ENCODE data around the gene LMBR1. TPM values are rescaled to one million over a fixed set of nuclear protein-coding genes. Genes with fewer than 3 reads are reported as not detected.

LMBR1 gene
- total RNA-seq, 1 donor from 2014 or later: 89.1 TPM

DNA sequence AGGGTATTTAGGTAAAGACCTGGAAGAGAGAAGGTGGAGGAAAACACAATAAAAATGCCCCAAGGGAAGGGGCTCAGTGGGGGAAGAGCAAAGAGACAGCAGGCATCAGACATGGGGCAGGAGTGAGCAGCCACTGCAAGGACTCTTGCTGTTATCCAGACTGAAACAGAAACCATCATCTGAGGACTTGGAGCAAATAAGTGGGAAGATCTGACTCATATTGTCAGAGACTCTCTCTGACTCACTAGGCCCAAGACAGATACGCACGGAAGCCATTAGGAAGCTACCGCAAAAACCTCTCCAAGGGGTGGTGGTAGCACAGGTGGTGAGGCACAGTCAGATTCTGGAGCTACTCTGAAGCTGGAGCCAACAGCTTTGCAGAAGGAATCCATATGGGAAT, 141.7 kb downstream of the LMBR1 start:
- H3K4me1 Mint-ChIP-seq (ENCODE audit: low read depth): peaks cover 6% of the 10 kb centered on the region
- H3K27ac Mint-ChIP-seq: peak overlapping the region; percentile 1
- no peak for DNase-seq (ENCODE audit: low spot score, unreplicated experiment)
- no peaks in the 10 kb centered on the region for H3K9me3 Mint-ChIP-seq (ENCODE audit: low read depth)
- no peak overlapping the region for H3K4me3 Mint-ChIP-seq (ENCODE audit: low read depth)
- H3K36me3 Mint-ChIP-seq (ENCODE audit: insufficient read depth): peaks cover 3% of the 10 kb centered on the region
- no peaks in the 10 kb centered on the region for H3K27me3 Mint-ChIP-seq
- TF ChIP-seq, protein P1, sequence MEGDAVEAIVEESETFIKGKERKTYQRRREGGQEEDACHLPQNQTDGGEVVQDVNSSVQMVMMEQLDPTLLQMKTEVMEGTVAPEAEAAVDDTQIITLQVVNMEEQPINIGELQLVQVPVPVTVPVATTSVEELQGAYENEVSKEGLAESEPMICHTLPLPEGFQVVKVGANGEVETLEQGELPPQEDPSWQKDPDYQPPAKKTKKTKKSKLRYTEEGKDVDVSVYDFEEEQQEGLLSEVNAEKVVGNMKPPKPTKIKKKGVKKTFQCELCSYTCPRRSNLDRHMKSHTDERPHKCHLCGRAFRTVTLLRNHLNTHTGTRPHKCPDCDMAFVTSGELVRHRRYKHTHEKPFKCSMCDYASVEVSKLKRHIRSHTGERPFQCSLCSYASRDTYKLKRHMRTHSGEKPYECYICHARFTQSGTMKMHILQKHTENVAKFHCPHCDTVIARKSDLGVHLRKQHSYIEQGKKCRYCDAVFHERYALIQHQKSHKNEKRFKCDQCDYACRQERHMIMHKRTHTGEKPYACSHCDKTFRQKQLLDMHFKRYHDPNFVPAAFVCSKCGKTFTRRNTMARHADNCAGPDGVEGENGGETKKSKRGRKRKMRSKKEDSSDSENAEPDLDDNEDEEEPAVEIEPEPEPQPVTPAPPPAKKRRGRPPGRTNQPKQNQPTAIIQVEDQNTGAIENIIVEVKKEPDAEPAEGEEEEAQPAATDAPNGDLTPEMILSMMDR (IDR thresholded peaks at IDR 0.05; ENCODE audit: unreplicated experiment): no peak

DNA sequence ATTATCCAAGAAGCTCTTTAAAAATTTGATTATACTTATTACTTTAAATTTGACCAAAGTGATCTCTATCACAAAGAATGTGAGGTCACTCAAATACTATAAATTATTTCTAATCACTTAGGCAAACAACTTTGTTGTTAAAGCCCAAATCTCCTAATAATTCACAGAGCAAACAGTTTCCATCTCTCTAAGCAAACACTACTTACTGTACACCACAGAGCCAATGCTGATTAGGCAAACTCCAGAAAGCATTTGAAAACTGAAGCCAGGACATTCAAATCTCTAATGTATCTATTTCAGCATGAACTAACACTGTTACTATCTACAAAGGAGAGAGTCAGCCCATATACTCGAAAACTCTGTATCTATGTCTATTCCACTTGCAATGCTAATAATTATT, 145.3 kb downstream of the LMBR1 start:
- no peak overlapping the region for H3K27ac Mint-ChIP-seq
- no peak for DNase-seq (ENCODE audit: low spot score, unreplicated experiment)
- TF ChIP-seq, protein P1 (IDR thresholded peaks at IDR 0.05; ENCODE audit: unreplicated experiment): no peak
- no peak overlapping the region for H3K4me3 Mint-ChIP-seq (ENCODE audit: low read depth)
- H3K36me3 Mint-ChIP-seq (ENCODE audit: insufficient read depth): peaks cover 15% of the 10 kb centered on the region
- no peaks in the 10 kb centered on the region for H3K27me3 Mint-ChIP-seq
- H3K4me1 Mint-ChIP-seq (ENCODE audit: low read depth): peaks cover 6% of the 10 kb centered on the region
- H3K9me3 Mint-ChIP-seq (ENCODE audit: low read depth): peaks cover 9% of the 10 kb centered on the region

DNA sequence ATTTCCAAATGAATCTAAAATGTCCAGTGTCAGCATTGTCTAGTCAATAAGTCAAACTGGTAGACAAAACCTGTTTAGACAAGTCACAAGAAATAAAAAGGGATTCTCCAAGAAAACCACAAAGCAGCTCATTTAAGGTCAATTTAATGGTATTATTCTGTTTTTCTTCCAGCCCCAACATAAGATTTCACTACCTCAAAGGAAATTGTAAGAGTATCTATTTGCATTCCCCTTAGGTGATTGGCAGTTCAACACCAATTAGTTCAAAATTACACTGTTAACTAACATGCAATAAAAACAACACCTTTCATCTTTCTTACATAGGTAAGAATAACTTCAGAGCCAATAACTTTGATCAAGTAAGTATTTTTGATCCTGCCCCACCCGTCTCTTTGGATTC, 146.1 kb downstream of the LMBR1 start:
- TF ChIP-seq, protein P1 (IDR thresholded peaks at IDR 0.05; ENCODE audit: unreplicated experiment): no peak
- peaks cover 17% of the 10 kb centered on the region for H3K9me3 Mint-ChIP-seq (ENCODE audit: low read depth)
- peaks cover 23% of the 10 kb centered on the region for H3K36me3 Mint-ChIP-seq (ENCODE audit: insufficient read depth)
- H3K27ac Mint-ChIP-seq: no peak overlapping the region
- no peaks in the 10 kb centered on the region for H3K27me3 Mint-ChIP-seq
- peaks cover 6% of the 10 kb centered on the region for H3K4me1 Mint-ChIP-seq (ENCODE audit: low read depth)
- no peak for DNase-seq (ENCODE audit: low spot score, unreplicated experiment)
- no peak overlapping the region for H3K4me3 Mint-ChIP-seq (ENCODE audit: low read depth)

DNA sequence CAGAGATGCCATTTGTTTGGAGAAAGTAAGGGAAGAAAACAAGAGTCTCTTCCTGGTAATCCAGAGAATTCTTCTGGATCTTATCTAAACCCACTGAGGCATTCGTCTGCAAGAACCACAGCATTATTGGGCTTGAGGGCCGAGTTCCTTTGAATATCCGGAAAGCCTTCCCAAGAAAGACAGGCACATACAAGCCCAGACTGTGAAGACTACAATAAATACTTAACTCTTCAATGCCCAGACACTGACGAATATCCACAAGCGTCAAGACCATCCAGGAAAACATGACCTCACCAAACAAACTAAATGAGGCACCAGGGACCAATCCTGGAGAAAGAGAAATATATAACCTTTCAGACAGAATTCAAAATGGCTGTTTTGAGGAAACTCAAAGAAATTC, 153.4 kb downstream of the LMBR1 start:
- H3K4me1 Mint-ChIP-seq (ENCODE audit: low read depth): peaks cover 4% of the 10 kb centered on the region
- H3K4me3 Mint-ChIP-seq (ENCODE audit: low read depth): no peak overlapping the region
- H3K36me3 Mint-ChIP-seq (ENCODE audit: insufficient read depth): peaks cover 56% of the 10 kb centered on the region
- H3K9me3 Mint-ChIP-seq (ENCODE audit: low read depth): peaks cover 34% of the 10 kb centered on the region
- no peak overlapping the region for H3K27ac Mint-ChIP-seq
- TF ChIP-seq, protein P1 (IDR thresholded peaks at IDR 0.05; ENCODE audit: unreplicated experiment): no peak
- no peak for DNase-seq (ENCODE audit: low spot score, unreplicated experiment)
- H3K27me3 Mint-ChIP-seq: no peaks in the 10 kb centered on the region

DNA sequence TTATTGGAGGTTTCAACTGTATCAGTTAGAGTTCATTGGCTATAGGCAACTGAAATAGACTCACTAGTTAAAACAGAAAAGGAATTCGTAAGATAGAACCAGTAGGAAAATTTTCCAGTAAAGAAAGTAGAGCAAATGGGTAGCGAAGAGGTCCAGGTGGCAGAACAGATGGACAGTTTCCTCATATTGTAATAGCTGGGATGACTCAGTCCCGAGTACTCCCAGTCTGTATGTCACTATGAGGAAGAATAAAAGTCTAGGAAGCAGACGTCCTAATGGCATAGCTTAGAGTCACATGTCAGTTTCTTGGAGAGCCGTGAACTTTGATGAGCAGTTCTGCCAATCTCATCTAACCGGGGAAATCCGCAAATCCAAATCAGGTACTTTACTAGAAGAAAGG, 157.1 kb downstream of the LMBR1 start:
- DNase-seq (ENCODE audit: low spot score, unreplicated experiment): no peak
- H3K36me3 Mint-ChIP-seq (ENCODE audit: insufficient read depth): peaks cover 65% of the 10 kb centered on the region
- H3K27me3 Mint-ChIP-seq: no peaks in the 10 kb centered on the region
- H3K4me1 Mint-ChIP-seq (ENCODE audit: low read depth): peaks cover 4% of the 10 kb centered on the region
- H3K9me3 Mint-ChIP-seq (ENCODE audit: low read depth): peaks cover 25% of the 10 kb centered on the region
- no peak overlapping the region for H3K4me3 Mint-ChIP-seq (ENCODE audit: low read depth)
- TF ChIP-seq, protein P1 (IDR thresholded peaks at IDR 0.05; ENCODE audit: unreplicated experiment): no peak
- H3K27ac Mint-ChIP-seq: no peak overlapping the region

Measured in progenitor cell of endocrine pancreas (in vitro differentiated cells).